Measurements from ENCODE around the gene MED13L.

The MED13L gene

GRCh38 chr12:116160883-116161458, 116.5 kb downstream of the MED13L start:
- ATAC-seq (ENCODE audit: insufficient read depth, low read depth): no peak
- no peaks in the 10 kb centered on the region for H3K36me3 ChIP-seq (ENCODE audit: insufficient read depth, low read length)
- no peak overlapping the region for H3K27ac ChIP-seq (ENCODE audit: low read length)
- no peaks in the 10 kb centered on the region for H3K9me3 ChIP-seq (ENCODE audit: insufficient read depth, low read length, severe bottlenecking)
- H3K9ac ChIP-seq (ENCODE audit: low read depth, low read length): no peak overlapping the region
- H2AFZ ChIP-seq (ENCODE audit: low read depth, low read length): no peak overlapping the region
- no peaks in the 10 kb centered on the region for H3K4me1 ChIP-seq (ENCODE audit: insufficient read depth, low read length)
- no peak for TF ChIP-seq CTCF (IDR thresholded peaks at IDR 0.05; ENCODE audit: borderline replicate concordance, extremely low read depth, low read length, poor library complexity, severe bottlenecking)
- no peak for TF ChIP-seq EZH2 (IDR thresholded peaks at IDR 0.05; ENCODE audit: borderline replicate concordance, low read depth, low read length, severe bottlenecking)
- no peak overlapping the region for H3K4me2 ChIP-seq (ENCODE audit: insufficient read depth, low read length)
- H3K79me2 ChIP-seq (ENCODE audit: insufficient read depth, low read length): peaks cover 100% of the 10 kb centered on the region
- H3K27me3 ChIP-seq (ENCODE audit: insufficient read depth, low read length, poor library complexity): no peaks in the 10 kb centered on the region
- no peak overlapping the region for H3K4me3 ChIP-seq (ENCODE audit: low read depth in 1 of 2, low read length in 2 of 2)
- no peak for DNase-seq
- H4K20me1 ChIP-seq (ENCODE audit: insufficient read depth, low read length): peaks cover 77% of the 10 kb centered on the region

GRCh38 chr12:116160231-116160630, 117.3 kb downstream of the MED13L start:
- H3K4me2 ChIP-seq (ENCODE audit: insufficient read depth, low read length): no peak overlapping the region
- DNase-seq (no peak), ATAC-seq (ENCODE audit: insufficient read depth, low read depth) (no peak)
- H3K4me3 ChIP-seq (ENCODE audit: low read depth in 1 of 2, low read length in 2 of 2): no peak overlapping the region
- no peaks in the 10 kb centered on the region for H3K36me3 ChIP-seq (ENCODE audit: insufficient read depth, low read length)
- no peak overlapping the region for H3K9ac ChIP-seq (ENCODE audit: low read depth, low read length)
- TF ChIP-seq EZH2 (IDR thresholded peaks at IDR 0.05; ENCODE audit: borderline replicate concordance, low read depth, low read length, severe bottlenecking) (no peak), CTCF (IDR thresholded peaks at IDR 0.05; ENCODE audit: borderline replicate concordance, extremely low read depth, low read length, poor library complexity, severe bottlenecking) (no peak)
- no peaks in the 10 kb centered on the region for H3K9me3 ChIP-seq (ENCODE audit: insufficient read depth, low read length, severe bottlenecking)
- H2AFZ ChIP-seq (ENCODE audit: low read depth, low read length): no peak overlapping the region
- peaks cover 100% of the 10 kb centered on the region for H3K79me2 ChIP-seq (ENCODE audit: insufficient read depth, low read length)
- H3K4me1 ChIP-seq (ENCODE audit: insufficient read depth, low read length): no peaks in the 10 kb centered on the region
- no peak overlapping the region for H3K27ac ChIP-seq (ENCODE audit: low read length)
- no peaks in the 10 kb centered on the region for H3K27me3 ChIP-seq (ENCODE audit: insufficient read depth, low read length, poor library complexity)
- peaks cover 75% of the 10 kb centered on the region for H4K20me1 ChIP-seq (ENCODE audit: insufficient read depth, low read length)

DNA sequence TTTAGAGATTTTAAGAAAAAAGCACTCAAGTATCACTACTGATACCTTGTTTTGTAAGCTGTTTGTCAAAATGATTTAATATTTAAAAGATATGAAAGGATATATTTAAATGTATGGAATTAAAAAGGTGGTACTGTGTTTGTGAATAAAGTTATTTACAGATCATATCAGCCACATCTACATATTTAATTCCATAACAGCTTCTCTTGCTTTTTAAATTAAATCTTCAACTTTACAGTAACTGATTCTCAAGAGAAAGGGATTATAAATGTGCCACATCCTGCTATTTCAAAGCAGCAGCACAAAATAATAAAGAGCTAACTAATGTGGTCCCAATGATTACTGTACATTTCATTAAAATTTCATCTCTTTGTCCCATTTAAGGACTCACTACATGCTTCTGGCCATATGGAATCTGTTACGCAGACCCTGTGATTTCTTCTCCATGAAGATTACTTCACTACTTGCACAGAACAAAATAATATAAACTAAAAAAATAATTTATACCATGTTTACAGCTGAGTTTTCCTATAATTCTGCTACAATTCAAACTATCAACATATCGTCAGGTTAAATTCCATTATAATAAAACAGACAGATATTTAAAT, 117.8 kb downstream of the MED13L start:
- Histone ChIP-seq H3K4me3 (ENCODE audit: low read depth in 1 of 2, low read length in 2 of 2) (no peak overlapping the region), H3K4me1 (ENCODE audit: insufficient read depth, low read length) (no peaks in the 10 kb centered on the region), H2AFZ (ENCODE audit: low read depth, low read length) (no peak overlapping the region), H3K27me3 (ENCODE audit: insufficient read depth, low read length, poor library complexity) (no peaks in the 10 kb centered on the region), H4K20me1 (ENCODE audit: insufficient read depth, low read length) (peaks cover 76% of the 10 kb centered on the region), H3K9me3 (ENCODE audit: insufficient read depth, low read length, severe bottlenecking) (no peaks in the 10 kb centered on the region), H3K4me2 (ENCODE audit: insufficient read depth, low read length) (no peak overlapping the region), H3K36me3 (ENCODE audit: insufficient read depth, low read length) (no peaks in the 10 kb centered on the region), H3K9ac (ENCODE audit: low read depth, low read length) (no peak overlapping the region), H3K27ac (ENCODE audit: low read length) (no peak overlapping the region), H3K79me2 (ENCODE audit: insufficient read depth, low read length) (peaks cover 100% of the 10 kb centered on the region)
- ATAC-seq (ENCODE audit: insufficient read depth, low read depth) (no peak), DNase-seq (no peak)
- no peak for TF ChIP-seq EZH2 (IDR thresholded peaks at IDR 0.05; ENCODE audit: borderline replicate concordance, low read depth, low read length, severe bottlenecking)

GRCh38 chr12:116159175-116159574, 118.3 kb downstream of the MED13L start:
- no peak overlapping the region for H3K4me2 ChIP-seq (ENCODE audit: insufficient read depth, low read length)
- H3K27ac ChIP-seq (ENCODE audit: low read length): no peak overlapping the region
- no peak overlapping the region for H3K9ac ChIP-seq (ENCODE audit: low read depth, low read length)
- H2AFZ ChIP-seq (ENCODE audit: low read depth, low read length): no peak overlapping the region
- H4K20me1 ChIP-seq (ENCODE audit: insufficient read depth, low read length): peaks cover 74% of the 10 kb centered on the region
- DNase-seq (no peak), ATAC-seq (ENCODE audit: insufficient read depth, low read depth) (no peak)
- no peaks in the 10 kb centered on the region for H3K4me1 ChIP-seq (ENCODE audit: insufficient read depth, low read length)
- H3K4me3 ChIP-seq (ENCODE audit: low read depth in 1 of 2, low read length in 2 of 2): no peak overlapping the region
- no peaks in the 10 kb centered on the region for H3K36me3 ChIP-seq (ENCODE audit: insufficient read depth, low read length)
- H3K9me3 ChIP-seq (ENCODE audit: insufficient read depth, low read length, severe bottlenecking): no peaks in the 10 kb centered on the region
- peaks cover 99% of the 10 kb centered on the region for H3K79me2 ChIP-seq (ENCODE audit: insufficient read depth, low read length)
- H3K27me3 ChIP-seq (ENCODE audit: insufficient read depth, low read length, poor library complexity): no peaks in the 10 kb centered on the region
- no peak for TF ChIP-seq CTCF (IDR thresholded peaks at IDR 0.05; ENCODE audit: borderline replicate concordance, extremely low read depth, low read length, poor library complexity, severe bottlenecking)
- TF ChIP-seq EZH2 (IDR thresholded peaks at IDR 0.05; ENCODE audit: borderline replicate concordance, low read depth, low read length, severe bottlenecking): no peak

Data from DND-41 (cell line).